ENCODE data around the gene ARHGAP19.
A peak's percentile ranks its signal among the peaks of the same experiment; 100 is the strongest.

ARHGAP19 gene

DNA sequence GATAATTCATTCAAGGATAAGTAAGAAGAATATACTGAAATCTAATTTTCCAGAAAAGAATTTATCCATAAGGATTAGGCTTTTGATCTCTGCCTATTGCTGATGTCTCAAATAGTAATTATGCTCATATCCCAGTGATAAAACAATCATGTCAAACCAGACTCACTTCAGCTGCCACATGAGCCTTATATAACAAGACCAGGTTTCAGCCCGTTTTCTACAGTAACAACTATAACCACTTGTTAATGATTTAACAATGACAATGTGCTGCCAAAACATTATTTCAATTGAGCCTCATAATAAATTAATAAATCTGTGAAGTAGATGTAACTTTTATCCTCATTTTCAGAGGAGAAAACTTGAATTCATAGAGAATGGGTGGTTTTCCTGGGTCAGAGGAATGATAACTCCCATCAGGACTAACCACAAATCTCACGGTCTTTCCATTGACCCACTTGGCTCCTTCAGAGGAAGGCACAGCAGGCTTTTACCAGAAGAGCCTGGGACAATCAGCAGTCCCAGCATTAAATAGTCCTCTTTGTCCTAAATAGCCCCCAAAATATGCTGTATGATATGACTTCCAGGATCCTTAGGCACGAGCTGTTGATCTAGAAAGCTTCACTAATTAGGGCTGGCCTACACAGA, 64.2 kb downstream of the ARHGAP19 start:
- DNase-seq: no peak

DNA sequence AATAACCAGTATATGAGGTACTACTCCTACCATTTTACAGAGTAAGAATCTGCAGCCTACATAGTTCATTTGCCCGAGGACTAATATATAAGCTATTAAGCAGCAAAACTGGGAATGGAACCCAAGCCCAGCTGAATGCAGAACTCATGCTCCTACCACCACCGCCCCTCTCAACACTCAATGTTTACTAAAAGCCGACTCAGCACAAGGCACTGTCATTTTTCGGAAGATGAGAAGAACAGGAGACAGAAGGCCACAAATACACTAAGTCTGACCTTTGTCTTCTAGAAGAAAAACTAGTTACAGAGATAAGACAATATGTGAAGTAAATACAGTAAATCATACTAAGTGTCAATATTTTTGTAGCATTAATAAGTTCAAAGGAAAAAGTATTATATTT, 66.0 kb downstream of the ARHGAP19 start:
- no peak for DNase-seq

DNA sequence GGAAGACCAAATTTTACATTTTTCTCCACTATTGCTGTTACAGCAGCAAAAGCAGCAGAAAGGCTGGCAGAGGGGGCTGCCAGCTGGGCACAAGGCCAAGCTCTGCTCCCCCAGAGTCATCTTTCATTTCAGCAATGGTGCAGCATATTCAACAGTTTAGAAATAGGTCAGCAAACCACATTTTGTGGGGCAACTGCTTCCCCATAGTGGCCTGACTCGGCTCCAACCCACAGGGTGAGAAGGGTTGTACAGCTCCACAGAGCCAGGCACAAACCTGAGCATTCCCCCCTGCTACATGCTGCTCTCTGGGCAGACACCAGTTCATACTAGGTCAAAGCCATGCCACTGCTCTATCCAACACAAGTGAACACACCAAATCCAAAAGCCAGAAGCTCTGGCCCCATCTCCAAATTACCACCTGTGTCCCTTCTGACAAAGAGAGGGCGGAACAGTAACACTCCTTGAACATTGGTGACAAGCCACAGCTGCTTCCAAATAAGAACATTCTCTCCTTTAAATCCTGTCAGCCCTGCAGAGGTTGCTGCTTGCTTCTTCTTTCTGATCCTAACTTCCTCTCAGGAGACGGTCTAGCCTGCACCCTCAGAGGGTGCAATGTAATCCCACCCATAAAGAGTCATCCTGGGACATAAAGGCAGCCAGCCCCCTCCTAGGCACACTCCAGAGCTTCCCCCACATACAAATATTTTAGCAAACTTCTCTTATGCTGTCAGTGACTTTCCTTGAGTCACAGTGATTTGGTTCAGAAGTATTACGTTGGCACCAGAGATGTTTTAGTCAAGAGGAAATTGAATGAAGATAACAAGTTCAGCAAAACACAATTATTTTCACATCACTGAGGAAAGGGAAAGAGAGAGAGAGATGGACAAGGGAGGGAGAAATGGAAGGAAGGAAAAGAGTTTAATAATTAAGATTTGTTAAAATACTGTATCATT, 67.7 kb downstream of the ARHGAP19 start:
- DNase-seq: no peak

DNA sequence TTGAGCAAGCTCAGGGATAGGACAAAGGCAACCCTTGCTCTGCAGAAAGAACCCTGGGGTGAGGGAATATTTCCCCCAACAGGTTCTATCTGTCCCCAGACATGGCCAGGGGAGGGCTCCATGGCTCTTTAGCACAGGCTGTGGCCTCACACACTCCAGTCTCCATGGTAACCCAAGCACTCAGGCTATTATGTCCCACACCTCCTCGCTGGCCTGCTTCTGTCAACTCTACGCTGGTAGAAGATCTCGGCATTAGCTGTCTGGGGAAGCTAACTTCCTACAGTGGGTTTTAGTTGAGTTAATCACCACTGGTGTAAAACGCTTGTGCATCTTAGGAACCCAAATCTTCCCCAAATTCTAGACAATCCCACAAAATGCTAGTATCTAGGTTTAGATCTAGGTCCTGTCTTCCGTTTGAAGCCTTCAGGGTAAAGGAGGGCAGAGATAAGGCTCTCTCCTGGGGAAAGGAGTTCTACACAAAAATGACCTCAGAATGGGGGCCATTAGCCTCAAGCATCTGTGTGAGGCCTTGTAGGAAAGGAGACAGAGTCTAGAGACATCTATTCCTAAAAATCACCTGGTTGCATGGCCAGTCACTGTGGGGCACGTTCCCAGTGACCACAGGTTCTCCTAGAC, 70.0 kb downstream of the ARHGAP19 start:
- DNase-seq: no peak

DNA sequence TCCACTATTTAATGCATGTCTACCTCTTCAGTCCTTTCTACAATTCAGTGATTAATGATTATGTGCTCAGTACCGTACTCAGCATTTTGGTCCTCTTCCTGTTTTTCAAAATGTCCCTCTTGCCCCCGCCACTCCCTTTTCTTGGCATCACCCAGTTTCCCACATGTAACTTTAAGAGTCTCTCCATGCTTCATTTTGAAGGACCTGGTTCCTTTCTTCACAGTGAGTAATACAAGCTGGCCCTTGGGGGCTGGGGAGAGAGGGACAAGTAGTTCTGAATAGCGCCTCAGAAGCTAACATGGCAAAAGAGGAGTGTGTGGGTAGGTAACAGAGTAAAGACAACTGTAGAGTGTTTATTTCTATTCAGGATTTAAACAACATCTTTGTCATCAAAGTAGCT, 72.1 kb downstream of the ARHGAP19 start:
- no peak for DNase-seq

DNA sequence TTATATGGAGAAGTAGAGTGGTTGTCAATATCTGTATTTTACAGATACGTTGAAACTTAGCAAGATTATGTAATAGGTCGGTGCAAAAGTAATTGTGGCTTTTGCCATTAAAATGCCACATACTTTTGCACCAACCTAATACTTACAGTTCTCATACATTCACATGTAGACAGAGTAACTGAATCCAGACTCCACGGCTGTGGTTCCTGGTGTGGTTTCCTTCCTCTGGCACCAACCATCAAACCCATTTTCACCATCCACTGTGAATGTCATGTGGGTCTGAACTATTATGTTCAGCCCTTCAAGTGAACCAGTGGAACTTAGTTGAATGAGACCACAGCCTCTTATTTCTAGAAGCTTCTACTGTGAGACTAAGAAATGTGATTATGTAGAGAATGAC, 75.1 kb downstream of the ARHGAP19 start:
- no peak for DNase-seq

DNA sequence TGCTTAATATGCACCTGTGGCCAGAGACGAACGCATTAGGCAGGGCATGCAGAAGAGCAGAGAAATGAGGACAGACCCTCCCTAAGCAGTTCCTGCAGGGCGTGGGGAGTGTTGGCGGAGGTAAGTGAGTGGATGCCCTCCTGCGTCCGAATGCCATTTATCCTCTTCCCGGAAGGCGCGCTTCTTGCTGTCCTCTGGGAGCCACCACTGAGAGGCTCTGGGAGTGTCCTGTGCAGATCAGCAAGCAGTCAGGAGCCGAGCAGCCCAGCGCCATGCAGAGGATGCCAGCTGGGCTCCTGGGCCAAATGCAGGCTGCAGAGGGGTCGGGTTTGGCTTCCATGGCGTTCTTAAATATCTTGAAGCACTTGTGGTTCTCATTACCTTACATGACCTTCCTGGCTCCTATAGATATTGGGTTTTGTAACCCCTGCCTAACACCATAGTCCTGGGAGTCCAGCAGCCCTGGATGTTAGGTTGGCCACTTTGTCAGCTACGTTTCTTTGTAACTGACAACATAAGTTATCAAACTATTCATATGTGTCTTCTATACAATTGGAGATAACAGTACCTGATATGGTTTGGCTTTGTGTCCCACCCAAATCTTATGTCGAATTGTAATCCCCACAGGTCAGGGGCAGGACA, 76.7 kb downstream of the ARHGAP19 start:
- DNase-seq: no peak

DNA sequence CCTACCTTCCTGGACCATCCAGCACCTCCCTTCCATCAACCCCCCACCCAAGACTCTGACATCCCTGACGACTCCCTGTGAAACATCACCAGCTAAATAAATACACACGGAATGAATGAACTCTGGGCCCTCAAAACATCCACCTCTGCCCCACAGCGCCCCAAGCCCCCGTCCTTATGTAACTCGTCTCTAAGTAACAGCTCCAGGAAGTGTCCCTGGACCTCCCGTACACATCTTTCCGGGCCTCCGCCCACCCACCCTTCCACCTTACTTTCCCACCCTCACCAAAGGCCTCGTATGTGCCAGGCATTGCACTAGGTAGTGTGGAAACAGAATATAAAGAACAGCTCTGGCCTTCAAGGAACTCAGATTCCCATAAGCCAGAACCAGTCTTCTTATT, 79.0 kb downstream of the ARHGAP19 start:
- no peak for DNase-seq

DNA sequence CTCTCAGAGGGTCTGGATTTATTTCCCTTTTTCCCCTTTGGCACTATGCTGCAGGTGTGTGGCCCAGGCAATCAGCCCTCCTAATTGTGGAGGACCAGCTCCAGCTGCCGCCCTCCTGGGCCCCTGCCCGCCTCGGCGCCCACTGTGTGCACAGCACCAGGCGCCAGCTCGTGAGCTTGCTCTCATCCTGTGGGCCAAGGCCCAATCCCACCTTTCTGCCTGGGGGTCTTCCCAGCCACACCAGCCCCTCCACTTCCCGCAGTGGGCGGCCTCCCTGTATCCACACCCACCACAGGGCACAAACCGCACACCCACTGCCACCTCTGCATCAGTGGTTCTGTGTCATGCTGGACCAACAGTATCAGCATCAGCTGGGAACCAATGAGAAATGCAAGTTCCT, 81.2 kb downstream of the ARHGAP19 start:
- no peak for DNase-seq

DNA sequence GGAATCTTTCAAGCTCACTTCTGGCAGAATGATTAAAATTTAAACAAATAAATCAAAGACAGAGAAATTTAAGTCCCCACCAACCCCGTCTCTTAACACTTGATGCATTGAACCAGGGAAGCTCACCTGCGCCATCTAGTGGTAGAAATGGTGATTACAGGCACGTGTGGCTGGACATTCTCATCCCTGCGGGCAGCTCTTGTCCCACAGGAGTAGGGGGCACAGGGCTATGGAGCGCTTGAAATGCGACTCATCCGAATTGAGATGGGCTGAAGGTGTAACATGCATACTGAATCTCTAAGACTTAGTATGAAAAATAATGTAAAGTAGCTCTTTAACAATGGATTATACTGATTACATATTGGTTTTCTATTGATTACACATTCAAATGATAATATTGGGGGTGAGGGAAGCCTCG, 81.9 kb downstream of the ARHGAP19 start:
- DNase-seq: peak; percentile 50

DNA sequence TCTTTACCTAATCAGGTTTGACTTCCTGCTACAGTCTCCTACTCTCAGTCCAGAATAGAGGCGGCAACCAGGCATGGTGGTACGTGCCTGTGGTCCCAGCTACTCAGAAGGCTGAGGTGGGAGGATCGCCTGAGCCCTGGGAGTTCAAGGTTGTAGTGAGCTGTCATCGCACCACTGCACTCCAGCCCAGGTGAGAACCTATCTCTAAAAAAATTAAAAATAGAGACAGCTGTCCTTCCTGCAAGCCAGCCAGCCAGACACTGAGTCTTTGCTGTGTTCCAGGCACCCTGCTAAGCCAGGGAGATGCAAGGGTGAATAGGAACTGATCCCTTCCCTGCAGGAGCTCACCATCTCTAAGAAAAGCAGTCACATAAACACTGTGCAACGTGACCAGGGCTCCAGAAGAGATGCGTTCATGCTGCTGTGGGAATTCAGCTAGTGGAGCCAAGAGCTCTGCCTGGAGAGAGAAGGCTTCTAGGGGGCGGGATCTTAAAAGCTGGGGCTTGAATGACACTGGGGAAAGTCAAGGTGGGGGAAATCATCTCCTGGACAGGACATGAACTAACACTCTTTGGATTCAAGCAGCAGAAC, 84.6 kb downstream of the ARHGAP19 start:
- no peak for DNase-seq

DNA sequence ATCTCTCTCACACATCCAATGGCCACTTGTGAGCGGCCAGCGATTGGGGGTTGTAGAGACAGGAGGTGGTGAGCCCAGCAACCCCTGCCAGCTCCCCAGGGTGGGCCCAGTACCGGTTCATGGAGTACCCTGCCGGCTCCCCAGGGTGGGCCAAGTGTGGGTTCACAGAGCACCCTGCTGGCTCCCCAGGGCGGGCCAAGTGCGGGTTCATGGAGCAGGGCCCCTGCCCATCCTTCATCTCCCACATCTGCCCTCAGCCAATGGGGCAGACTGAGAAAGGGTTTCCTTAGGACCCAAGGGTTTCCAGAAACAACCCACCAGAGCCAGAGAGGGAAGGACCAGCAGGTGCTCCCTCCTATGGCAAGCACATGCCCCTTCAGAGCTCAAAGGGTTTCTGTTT, 85.3 kb downstream of the ARHGAP19 start:
- DNase-seq: no peak

DNA sequence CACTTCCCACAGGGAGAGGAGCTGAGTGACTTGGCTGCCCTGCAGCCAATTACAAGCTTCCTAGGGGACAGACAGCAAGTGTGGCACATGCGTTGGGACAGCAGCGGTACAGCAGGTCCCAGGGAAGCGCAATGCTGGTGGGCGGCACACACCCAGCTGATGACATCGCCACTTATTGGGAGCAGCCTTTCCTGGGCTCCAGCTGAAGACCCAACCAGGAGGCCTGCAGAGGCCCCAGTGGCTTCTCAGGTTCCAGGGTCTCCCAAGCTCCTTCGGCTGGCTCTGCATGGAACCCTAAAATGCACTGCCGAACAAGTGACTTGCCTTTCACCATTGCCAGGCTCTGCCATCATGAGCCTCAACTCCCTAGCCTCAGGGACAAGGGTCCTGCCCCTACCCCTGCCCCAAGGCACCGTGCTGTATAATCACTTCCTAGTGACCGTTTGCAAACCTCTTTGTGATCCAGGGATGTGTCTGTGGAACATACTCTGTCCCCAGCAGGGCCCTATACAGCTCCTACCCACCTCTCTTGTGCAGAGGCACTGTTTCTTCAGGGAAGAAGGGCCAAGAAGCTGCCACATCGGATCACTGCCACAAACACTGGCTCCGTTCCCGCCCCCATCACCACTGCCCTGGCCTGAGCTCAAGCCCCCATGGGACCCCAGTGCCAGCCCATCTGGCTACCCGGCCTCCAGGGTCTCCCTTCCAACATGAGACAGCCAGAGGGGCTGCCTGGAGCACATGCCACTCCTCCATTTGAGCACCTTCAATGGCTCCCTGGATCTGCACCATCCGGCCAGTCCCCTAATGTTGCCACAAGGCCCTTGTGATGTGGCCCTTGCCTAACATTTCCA, 87.4 kb downstream of the ARHGAP19 start:
- DNase-seq: no peak

DNA sequence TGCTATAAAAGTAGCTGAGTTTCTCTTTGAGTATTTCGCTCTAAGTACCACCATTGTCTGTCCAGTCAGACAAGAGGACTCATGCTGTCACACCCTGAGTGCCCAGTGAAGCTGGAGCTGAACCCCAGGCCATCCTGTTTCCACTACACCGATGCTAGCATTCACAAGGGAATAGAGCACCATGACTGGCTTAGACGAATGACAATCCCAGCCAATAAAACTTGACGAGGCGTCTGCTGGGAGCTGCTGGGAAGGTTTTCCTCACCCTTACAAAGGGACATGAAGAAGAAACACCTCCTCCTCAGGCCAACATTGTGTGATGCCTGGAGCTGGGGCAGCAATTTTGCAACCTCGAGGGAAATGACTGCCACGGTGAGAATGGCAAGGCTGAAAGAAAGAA, 89.2 kb downstream of the ARHGAP19 start:
- DNase-seq: no peak

DNA sequence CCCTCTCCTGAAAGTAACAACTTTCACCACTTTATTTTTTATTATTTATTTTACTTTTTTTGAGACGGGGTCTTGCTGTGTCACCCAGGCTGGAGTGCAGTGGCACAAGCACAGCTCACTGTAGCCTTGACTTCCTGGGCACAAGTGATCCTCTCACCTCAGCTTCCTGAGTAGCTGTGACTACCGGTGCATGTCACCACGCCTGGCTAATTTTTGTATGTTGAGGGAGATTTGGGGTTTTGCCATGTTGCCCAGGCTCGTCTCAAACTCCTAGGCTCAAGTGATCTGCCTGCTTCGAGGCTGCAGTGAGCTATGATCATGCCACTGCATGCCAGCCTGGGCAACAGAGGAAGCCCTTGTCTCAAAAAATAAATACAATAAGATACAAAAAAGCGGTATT, 91.8 kb downstream of the ARHGAP19 start:
- DNase-seq: no peak

DNA sequence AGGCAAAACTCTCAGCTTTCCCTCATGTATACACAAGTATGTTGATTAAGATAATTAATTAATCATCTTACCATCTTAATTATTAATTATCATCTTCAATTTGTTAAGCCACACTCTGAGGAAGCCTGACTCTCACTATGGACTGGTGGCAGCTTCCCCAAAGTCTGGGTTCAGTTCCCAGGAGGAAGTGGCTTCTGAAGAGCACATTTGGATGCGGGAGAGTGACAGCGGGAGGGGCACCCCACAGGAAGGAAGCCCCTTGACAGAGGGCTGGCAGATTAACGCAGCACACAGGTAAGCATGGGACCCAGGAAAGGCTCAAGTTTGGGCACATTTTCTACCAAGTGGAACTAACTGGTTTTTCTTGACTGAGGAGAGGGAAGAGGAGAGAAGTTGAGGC, 93.3 kb downstream of the ARHGAP19 start:
- no peak for DNase-seq

DNA sequence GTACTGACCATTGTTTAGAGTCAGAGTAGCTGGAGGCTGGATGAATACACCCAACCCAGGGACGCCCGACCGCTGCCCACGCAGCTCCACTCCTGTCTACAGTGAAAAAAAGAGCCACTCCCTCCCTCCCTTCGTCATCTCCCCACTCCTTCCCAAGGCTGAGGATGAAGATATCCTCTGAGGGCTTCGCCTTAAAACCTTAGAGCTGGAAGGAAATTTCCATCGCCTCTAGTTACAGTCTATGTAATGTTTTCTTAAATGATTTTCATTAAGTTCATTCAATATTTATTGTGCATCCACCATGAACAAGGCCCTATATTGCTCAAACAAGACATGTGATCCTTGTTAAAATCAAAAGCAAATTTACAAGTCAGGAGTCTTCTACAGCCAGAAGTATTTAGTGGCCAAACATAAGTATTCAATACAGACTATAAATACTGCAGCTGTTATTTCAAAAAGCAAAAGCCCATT, 95.4 kb downstream of the ARHGAP19 start:
- no peak for DNase-seq

DNA sequence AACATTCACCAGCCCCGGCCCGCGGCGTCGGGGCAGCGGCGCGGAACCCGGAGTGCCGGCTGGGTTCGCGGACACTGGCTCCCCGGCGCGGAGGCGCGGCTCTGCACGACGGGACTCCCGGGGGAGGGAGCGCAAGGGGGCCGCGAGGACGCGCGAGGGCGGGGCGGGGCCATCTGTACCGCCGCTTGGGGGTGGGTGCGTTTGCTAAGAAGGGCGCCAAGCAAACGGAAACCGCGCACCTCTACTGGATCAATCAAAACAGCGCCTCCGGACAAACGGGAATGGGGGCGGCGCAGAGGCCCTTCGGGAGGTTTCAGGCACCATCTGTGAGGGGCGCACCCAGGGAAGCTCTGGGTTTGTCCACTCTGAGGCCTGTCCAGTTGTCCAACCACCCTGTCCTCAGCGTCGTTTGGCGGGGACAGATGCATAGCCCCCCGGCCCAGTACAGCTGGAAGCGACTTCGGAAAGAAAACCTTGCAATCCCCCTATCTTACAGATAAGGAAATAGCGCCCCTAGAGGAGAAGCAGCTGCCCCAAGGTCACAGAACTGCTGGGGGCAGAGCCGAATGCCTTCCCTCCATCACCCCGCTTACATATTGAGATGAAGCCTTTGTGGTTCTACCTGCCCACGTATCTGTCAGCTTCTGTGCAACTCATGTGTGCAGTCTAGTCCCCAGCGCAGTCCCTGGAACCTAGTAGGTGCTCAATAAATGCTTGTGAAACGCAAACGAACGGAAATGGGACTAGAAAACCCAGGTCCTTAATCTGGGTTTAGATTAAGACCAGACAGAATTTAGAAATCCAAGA, 96.0 kb downstream of the ARHGAP19 start:
- DNase-seq: peak; percentile 58

DNA sequence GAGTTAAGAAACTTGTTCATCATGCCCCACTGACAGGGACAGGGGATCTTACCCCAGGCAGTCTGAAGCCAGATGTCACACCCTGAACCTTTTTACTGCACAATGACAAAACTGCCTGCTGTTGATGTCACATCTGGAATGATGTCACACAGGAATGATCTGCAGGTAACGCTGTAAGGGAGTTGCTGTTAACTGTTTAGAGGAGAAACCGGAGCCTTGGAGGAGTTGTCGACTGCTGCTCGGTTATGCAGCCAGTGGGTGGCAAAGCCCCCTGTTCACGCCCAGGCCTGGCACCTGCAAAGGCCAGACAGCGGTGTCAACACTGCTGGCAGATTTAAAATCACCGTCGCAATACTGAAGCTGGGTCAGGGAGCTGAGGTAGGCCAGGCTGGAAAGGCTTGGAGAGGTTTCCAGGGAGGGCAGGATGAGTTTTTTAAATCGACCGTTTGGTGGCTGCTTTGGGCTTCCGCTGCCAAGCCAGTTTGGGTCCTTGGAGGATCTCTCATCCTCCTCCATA, 96.7 kb downstream of the ARHGAP19 start:
- DNase-seq: no peak

DNA sequence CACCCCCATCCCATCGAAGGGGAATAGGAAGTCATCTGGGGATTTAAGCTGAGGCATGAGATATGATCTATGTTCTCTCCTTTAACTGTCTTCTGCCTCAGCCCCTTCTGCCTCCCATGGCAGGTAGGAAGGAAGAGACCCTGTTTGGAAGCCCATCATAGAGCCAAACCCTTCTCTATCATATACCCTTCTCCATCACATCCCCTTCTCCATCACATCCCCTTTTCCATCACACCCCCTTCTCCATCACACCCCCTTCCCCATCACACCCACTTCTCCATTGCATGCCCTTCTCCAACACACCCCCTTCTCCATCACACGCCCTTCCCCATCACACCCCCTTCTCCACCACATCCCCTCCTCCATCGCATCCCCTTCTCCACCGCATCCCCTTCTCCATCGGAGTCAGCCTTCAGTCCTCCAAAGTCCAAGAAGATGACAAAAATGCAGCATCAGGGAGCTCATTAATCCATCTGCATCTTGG, 99.4 kb downstream of the ARHGAP19 start:
- DNase-seq: no peak
